ENCODE measurements around the gene FKBP1B.

DNA sequence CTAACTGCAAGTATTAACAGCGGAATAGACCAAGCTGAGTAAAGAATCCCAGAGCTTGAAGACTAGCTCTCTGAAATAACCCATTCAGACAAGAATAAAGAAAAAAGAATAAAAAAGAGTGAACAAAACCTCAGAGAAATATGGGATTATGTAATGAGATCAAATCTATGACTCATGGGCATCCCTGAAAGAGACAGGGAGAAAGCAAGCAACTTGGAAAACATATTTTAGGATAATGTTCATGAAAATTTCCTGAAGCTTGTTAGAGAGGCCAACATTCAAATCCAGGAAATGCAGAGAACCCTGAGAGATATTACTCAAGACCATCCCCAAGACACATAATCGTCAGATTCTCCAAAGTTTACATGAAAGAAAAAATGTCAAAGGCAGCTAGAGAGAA, 56.3 kb downstream of the FKBP1B start:
- TF ChIP-seq KDM1A (IDR thresholded peaks at IDR 0.05; ENCODE audit: low read depth) (no peak), NFE2L2 (conservative IDR thresholded peaks at IDR 0.05; ENCODE audit: low read length) (no peak), CTCF (IDR thresholded peaks at IDR 0.05) (no peak), FOXS1 (CRISPR knock-in tag; IDR thresholded peaks at IDR 0.05) (no peak), POLR2A (IDR thresholded peaks at IDR 0.05; ENCODE audit: low read length) (no peak), CBX2 (IDR thresholded peaks at IDR 0.05; ENCODE audit: borderline replicate concordance, low read depth) (no peak), HOXB13 (CRISPR knock-in tag; IDR thresholded peaks at IDR 0.05; ENCODE audit: low read depth) (no peak), EP300 (IDR thresholded peaks at IDR 0.05) (no peak)

All from A549 (cell line).